OCI-LY7 (cell line): ENCODE data around the gene FAM163A.

Experiments used
- CTCF ChIP-seq: fragments of 200-600 bp; sonication (generic); conservative IDR thresholded peaks from 2 replicates; pipeline ENCODE4 v1.5.1; 2014; ENCODE audit warnings: mild to moderate bottlenecking, antibody characterized with exemption, low read length, moderate library complexity, mixed read lengths
- EZH2phosphoT487 ChIP-seq: fragments of 200-600 bp; sonication (generic); IDR thresholded peaks from 2 replicates; pipeline ENCODE4 v1.6.1; 2018; ENCODE audit warnings: low read depth, borderline replicate concordance, mild to moderate bottlenecking, mixed run types, antibody characterized with exemption, low read length, moderate library complexity, mixed read lengths

GRCh38 chr1:179742717-179743678 lies at the start of gene FAM163A:
- no peak for TF ChIP-seq CTCF
- no peak for TF ChIP-seq EZH2phosphoT487
